ENCODE results near the gene KCNMA1.

The KCNMA1 gene

GRCh38 chr10:76975126-76975525, 662.5 kb downstream of the KCNMA1 start:
- H3K9me3 ChIP-seq (ENCODE audit: insufficient read depth, low read length), result no peaks in the 10 kb centered on the region
- TF ChIP-seq EZH2phosphoT487 (conservative IDR thresholded peaks at IDR 0.05; ENCODE audit: low read length) (no peak), CTCF (IDR thresholded peaks at IDR 0.05; ENCODE audit: insufficient read depth, low read length, poor library complexity, severe bottlenecking) (no peak)
- H3K27ac ChIP-seq (ENCODE audit: low read depth, low read length), result no peak overlapping the region
- no peak overlapping the region for H2AFZ ChIP-seq (ENCODE audit: low read depth, low read length, severe bottlenecking)
- no peaks in the 10 kb centered on the region for H3K79me2 ChIP-seq (ENCODE audit: insufficient read depth, low read length)
- H3K4me2 ChIP-seq (ENCODE audit: low read depth, low read length, poor library complexity, severe bottlenecking), result no peak overlapping the region
- H3K9me2 ChIP-seq (replicated peaks; ENCODE audit: insufficient read depth, low read length), result no peaks in the 10 kb centered on the region
- H3K27me3 ChIP-seq (ENCODE audit: low read length), result peaks cover 3% of the 10 kb centered on the region; the same call in 1 of the 2 replicates
- H4K20me1 ChIP-seq (ENCODE audit: low read depth, low read length), result no peaks in the 10 kb centered on the region
- no peaks in the 10 kb centered on the region for H3F3A ChIP-seq (ENCODE audit: insufficient read depth)
- H3K9ac ChIP-seq (ENCODE audit: low read length), result no peak overlapping the region
- no peaks in the 10 kb centered on the region for H3K36me3 ChIP-seq (ENCODE audit: low read length)
- no peak overlapping the region for H3K4me3 ChIP-seq (ENCODE audit: insufficient read depth, low read length, poor library complexity, severe bottlenecking)

- H3F3A ChIP-seq (ENCODE audit: insufficient read depth), result no peaks in the 10 kb centered on the region
- H4K20me1 ChIP-seq (ENCODE audit: low read depth, low read length), result no peaks in the 10 kb centered on the region
- no peaks in the 10 kb centered on the region for H3K9me3 ChIP-seq (ENCODE audit: insufficient read depth, low read length)
- H3K36me3 ChIP-seq (ENCODE audit: low read length), result no peaks in the 10 kb centered on the region
- H3K4me3 ChIP-seq (ENCODE audit: insufficient read depth, low read length, poor library complexity, severe bottlenecking), result no peak overlapping the region
- no peaks in the 10 kb centered on the region for H3K79me2 ChIP-seq (ENCODE audit: insufficient read depth, low read length)
- peaks cover 3% of the 10 kb centered on the region; the same call in 1 of the 2 replicates for H3K27me3 ChIP-seq (ENCODE audit: low read length)
- H2AFZ ChIP-seq (ENCODE audit: low read depth, low read length, severe bottlenecking), result no peak overlapping the region
- H3K27ac ChIP-seq (ENCODE audit: low read depth, low read length), result no peak overlapping the region
- TF ChIP-seq EZH2phosphoT487 (conservative IDR thresholded peaks at IDR 0.05; ENCODE audit: low read length) (no peak), CTCF (IDR thresholded peaks at IDR 0.05; ENCODE audit: insufficient read depth, low read length, poor library complexity, severe bottlenecking) (no peak)
- H3K9me2 ChIP-seq (replicated peaks; ENCODE audit: insufficient read depth, low read length), result no peaks in the 10 kb centered on the region
- H3K4me2 ChIP-seq (ENCODE audit: low read depth, low read length, poor library complexity, severe bottlenecking), result no peak overlapping the region
- H3K9ac ChIP-seq (ENCODE audit: low read length), result no peak overlapping the region
Observed at GRCh38 chr10:76974017-76974691, 663.5 kb downstream of the KCNMA1 start.

GRCh38 chr10:76973091-76974016, 664.3 kb downstream of the KCNMA1 start:
- H4K20me1 ChIP-seq (ENCODE audit: low read depth, low read length), result no peaks in the 10 kb centered on the region
- H3K4me3 ChIP-seq (ENCODE audit: insufficient read depth, low read length, poor library complexity, severe bottlenecking), result no peak overlapping the region
- H3K4me2 ChIP-seq (ENCODE audit: low read depth, low read length, poor library complexity, severe bottlenecking), result no peak overlapping the region
- no peak overlapping the region for H2AFZ ChIP-seq (ENCODE audit: low read depth, low read length, severe bottlenecking)
- no peaks in the 10 kb centered on the region for H3K9me3 ChIP-seq (ENCODE audit: insufficient read depth, low read length)
- TF ChIP-seq CTCF (IDR thresholded peaks at IDR 0.05; ENCODE audit: insufficient read depth, low read length, poor library complexity, severe bottlenecking) (no peak), EZH2phosphoT487 (conservative IDR thresholded peaks at IDR 0.05; ENCODE audit: low read length) (no peak)
- no peak overlapping the region for H3K9ac ChIP-seq (ENCODE audit: low read length)
- no peaks in the 10 kb centered on the region for H3K36me3 ChIP-seq (ENCODE audit: low read length)
- no peaks in the 10 kb centered on the region for H3K9me2 ChIP-seq (replicated peaks; ENCODE audit: insufficient read depth, low read length)
- no peak overlapping the region for H3K27ac ChIP-seq (ENCODE audit: low read depth, low read length)
- H3K27me3 ChIP-seq (ENCODE audit: low read length), result peaks cover 3% of the 10 kb centered on the region; the same call in 1 of the 2 replicates
- H3K79me2 ChIP-seq (ENCODE audit: insufficient read depth, low read length), result no peaks in the 10 kb centered on the region
- H3F3A ChIP-seq (ENCODE audit: insufficient read depth), result no peaks in the 10 kb centered on the region

Measured in SU-DHL-6 (cell line).